Inflammatory macrophage (primary cell): ENCODE data around the gene COQ6.
A peak's percentile ranks its signal among the peaks of the same experiment; 100 is the strongest.
"Not testable (repeated sequence)": the region's sequence is repeated elsewhere in the genome, so short reads cannot be mapped to it uniquely, and the experiment has no call there.

ENCODE experiments used
- DNase-seq, 2 donors: peaks; one replicate each; pipeline ENCODE4 v3.0.0-alpha.2; 2020 to 2022
- total RNA-seq, 18 experiments: gene quantifications; one replicate each; lab custom pipeline; 2026; ENCODE audit warnings: mixed read lengths in 6 of 18, inconsistent platforms in 2 of 18; lab: John Stamatoyannopoulos, UW

The COQ6 gene
- total RNA-seq, result 6.8 to 21.7 (median 15.8) reads per million in 18 experiments

GRCh38 chr14:73949752-73950734, at the start of gene COQ6, which contains the start of gene FAM161B:
Gene COQ6, plus strand, starts transcription at chr14:73950302. Its CDS starts 31 bp downstream, at chr14:73950333.
Gene FAM161B, minus strand, starts transcription at chr14:73950094. Its CDS starts 68 bp downstream, at chr14:73950026.
- peak; percentile 98 to 99 for DNase-seq

DNA sequence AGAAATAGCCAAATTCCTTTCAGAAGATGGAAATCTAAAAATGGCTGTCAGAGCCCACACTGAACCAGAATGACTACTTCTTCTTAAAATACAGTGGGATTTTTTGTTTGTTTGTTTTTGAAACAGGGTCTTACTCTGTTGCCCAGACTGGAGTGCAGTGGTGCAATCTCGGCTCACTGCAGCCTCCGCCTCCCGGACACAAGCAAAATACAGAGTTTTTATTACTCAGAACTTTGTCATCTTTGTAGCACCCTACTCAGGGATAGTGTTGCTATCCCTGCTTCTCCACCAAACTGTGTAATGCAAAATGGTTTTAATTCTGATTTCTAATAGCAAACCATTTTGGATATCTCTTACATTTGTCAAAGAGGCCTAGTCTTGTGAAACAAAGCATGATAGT, 47.1 kb upstream of the COQ6 start:
- no peak for DNase-seq

DNA sequence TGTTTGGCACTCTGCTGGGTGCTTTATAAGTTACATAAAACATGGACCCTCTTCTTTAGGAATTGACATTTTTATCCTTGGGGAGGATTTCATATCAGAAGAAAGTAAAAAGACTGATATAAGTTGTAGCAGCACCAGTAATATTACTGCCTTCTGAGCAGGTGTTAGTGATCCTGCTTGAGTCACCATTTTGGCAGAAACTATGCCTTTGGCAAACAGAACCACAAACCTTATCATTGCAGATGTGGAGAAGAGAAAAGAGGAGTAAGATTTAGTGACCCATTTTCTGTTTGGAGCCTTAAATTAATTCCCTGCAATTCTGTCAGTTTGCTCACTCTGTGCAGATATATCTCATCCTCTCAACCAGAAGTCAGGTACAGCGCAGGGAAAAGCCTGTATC, 40.4 kb upstream of the COQ6 start:
- no peak for DNase-seq

DNA sequence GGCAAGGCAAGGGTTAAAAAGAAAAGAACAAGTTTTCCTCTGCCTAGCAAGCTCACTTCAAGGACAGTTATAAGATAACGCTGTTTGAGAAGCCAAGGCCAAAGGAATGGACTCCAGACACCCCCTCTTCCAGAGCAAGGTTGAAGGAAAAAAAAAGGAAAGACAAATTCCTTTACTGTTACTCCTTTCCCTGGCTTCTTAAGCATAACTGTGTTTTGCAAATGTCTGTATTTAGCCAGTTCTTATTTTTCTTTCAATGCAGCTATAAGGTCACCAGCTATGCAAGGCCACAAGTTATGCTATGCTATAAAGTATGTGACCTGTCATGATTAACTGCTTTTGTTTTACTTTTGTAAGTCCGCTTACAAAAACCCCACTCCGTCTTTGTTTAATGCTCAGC, 36.8 kb upstream of the COQ6 start:
- DNase-seq, result no peak

GRCh38 chr14:73916324-73916723, 33.8 kb upstream of the COQ6 start:
- no peak for DNase-seq

DNA sequence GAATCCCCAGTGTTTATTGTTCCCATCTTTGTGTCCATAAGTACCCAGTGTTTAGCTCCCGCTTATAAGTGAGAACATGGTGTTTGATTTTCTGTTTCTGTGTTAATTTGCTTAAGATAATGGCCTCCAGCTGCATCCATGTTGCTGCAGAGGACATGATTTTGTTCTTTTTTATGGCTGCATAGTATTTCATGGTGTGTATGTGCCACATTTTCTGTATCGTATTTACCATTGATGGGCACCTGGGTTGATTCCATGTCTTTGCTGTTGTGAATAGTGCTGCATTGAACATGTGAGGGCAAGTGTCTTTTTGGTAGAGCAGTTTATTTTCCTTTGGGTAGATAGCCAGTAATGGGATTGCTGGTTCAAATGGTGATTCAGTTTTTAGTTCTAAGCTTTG, 30.6 kb upstream of the COQ6 start:
- DNase-seq, result not testable (repeated sequence)

- DNase-seq, result no peak
Measured at GRCh38 chr14:73924337-73924736, 25.8 kb upstream of the COQ6 start.

- no peak for DNase-seq
Measured at GRCh38 chr14:73935666-73936065, 14.4 kb upstream of the COQ6 start.

GRCh38 chr14:73936548-73936947, 13.6 kb upstream of the COQ6 start:
- no peak for DNase-seq

GRCh38 chr14:73937012-73937411, 13.1 kb upstream of the COQ6 start:
- DNase-seq, result no peak

DNA sequence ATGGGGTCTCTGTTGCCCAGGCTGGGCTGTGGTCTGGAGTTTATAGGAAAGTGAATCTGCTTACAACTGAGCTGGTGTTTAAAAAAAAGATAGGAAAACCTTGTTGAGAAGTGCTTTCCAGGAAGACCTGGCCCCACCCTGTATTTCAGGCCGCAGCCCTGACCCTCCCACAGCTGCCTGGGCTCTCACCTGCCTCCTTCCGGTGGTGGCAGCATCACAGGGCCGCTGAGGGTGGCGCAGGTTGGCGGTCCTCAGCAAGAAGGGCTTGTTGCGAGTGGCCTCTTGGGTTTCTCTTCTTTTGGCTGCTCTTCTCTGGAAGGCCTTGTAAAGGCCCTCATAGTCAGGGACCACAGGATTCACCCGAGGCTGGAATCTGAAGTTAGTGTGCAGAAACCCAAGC, 7.9 kb upstream of the COQ6 start:
- DNase-seq, result no peak

GRCh38 chr14:73943083-73943482, 7.0 kb upstream of the COQ6 start:
- peak; percentile 64 to 88 for DNase-seq

DNA sequence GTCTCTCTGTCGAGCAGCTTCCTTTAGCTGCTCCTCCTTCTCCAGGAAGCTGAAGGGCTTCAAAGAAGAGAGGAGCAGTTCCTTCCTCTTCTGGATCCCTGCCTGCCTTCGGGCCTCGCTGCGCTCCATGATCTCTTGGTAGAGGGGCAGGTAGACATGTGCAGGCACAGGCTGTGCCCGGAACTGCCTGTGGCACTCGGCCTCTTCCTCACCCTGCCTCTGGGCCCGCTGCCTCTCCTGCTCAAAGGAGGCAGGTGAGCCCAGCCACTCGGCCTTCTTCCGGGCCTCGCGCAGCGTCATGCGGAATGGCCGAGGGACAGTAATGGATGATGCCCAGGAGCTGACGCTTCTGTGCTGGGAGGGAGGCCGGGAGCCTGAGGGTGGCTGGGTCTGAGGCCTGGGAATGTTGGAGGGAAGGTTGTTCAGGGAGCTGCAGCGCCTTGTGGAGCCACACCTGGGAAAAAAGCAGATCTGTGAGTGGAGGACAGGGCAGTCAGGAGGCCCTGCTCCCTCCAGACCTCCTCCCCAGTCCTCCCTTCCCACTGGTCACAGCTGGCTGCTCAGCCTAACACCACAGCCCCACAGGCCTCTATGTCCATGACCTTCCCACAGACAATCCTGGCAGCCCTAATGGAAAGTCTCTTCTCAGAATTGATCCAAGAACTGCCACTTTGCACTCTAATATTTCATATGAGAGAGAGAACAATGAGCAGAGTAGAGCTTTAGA, 5.5 kb upstream of the COQ6 start:
- DNase-seq, result peak; percentile 5 to 25

- no peak for DNase-seq
Measured at GRCh38 chr14:73945159-73945670, 4.9 kb upstream of the COQ6 start.

DNA sequence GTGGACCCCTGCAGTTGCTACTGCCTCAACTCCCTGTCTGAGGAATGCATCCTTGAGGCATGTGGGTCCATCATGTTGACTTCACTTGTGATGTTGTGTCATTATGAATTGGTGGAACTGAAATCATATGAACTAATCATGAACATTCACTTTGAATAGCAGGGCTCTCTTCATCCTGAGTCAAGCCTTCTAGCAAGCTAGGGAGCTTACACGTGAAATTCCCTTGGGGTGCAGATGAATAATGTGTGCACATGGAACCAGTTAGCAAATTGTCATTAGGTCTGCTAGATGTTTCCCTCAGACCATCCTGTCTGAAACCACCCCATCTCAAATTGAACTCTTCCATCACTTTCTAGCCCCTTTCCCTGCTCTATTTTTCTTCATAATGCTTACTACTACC, 3.6 kb downstream of the COQ6 start:
- no peak for DNase-seq

- DNase-seq, result no peak
Measured at GRCh38 chr14:73955674-73956073, 5.6 kb downstream of the COQ6 start.

DNA sequence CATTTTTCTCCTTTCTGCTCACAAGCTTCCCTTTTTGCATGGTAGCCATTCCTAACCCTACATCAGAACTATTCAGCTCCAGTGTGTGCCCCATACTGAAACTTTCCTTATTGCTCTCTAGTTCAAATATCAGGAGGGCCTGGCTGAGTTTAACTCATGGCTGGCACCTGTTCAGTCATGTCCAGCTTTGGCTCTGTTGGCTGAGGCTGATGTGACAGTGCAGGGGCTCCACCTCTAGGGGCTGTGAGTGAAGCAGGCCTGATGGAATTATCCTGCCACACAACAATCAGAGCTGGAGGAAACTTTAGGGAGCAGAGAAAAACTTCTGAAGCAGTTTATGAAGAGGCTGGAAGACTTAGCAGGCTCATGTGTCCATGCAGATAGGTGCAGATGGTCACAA, 8.5 kb downstream of the COQ6 start:
- DNase-seq, result no peak

DNA sequence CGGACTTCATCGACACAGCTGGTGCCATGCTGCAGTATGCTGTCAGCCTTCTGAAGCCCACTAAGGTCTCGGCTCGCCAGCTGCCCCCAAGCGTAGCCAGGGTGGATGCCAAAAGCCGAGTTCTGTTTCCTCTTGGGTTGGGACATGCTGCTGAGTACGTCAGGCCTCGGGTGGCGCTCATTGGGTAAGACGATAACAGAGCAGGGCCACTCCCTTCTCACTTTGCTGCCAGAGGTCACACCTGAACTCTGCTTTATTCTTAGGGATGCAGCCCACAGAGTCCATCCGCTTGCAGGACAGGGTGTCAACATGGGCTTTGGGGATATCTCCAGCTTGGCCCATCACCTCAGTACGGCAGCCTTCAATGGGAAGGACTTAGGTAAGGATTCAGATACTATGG, 11.1 kb downstream of the COQ6 start:
- DNase-seq, result no peak

DNA sequence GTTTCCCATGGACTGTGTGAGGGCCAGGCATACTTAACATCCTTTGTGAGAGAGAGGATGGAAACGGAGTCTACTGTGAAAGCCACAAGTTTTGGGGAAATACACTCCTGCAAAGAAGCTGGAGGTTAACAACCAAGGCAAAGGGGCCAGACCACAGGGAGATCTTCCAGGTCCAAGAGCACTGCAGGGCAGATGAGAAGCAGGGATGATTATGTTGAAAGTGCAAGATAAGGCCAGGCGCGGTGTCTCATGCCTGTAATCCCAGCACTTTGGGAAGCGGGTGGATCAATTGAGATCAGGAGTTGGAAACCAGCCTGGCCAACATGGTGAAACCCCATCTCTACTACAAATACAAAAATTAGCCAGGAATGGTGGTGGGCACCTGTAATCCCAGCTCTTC, 15.1 kb downstream of the COQ6 start:
- DNase-seq, result no peak

GRCh38 chr14:73968885-73969284, 18.8 kb downstream of the COQ6 start:
- DNase-seq, result no peak

GRCh38 chr14:73973497-73973896, 23.4 kb downstream of the COQ6 start:
- no peak for DNase-seq

DNA sequence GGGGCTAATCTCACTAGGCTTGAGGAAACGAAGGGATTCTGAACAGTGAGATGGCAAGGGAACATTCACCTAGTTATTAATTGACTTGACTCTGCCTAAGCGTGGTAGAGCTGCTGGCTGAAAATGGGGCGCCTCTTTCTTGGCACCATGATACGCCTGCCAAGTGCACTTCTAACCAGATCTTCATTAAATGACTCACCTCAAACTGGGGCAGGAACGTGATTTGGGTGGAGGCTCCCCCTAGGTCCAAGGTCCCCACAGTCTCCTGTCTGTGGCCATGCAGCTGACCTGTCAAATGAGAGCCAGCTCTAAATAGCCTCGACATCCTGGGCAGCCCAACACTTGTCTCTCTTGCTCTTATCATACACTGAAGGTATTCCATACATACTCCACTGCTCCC, 26.0 kb downstream of the COQ6 start:
- DNase-seq, result no peak

- DNase-seq, result no peak
Measured at GRCh38 chr14:73977896-73978295, 27.8 kb downstream of the COQ6 start.
